GM18873 (cell line): ENCODE data around the gene FAM131A.

ENCODE experiments used
- ATAC-seq: cut with Tn5 transposase; IDR thresholded peaks from one replicate; pipeline ENCODE4 v1.9.1; 2021; ENCODE audit warnings: mild to moderate bottlenecking, moderate library complexity, moderate number of reproducible peaks; ENCODE audit not compliant: unreplicated experiment, low FRiP score

Gene FAM131A

GRCh38 chr3:184337399-184337714, at the start of gene FAM131A:
Gene FAM131A, plus strand, starts transcription at chr3:184337600. Its CDS starts 31 bp downstream, at chr3:184337631.
- ATAC-seq = no peak

DNA sequence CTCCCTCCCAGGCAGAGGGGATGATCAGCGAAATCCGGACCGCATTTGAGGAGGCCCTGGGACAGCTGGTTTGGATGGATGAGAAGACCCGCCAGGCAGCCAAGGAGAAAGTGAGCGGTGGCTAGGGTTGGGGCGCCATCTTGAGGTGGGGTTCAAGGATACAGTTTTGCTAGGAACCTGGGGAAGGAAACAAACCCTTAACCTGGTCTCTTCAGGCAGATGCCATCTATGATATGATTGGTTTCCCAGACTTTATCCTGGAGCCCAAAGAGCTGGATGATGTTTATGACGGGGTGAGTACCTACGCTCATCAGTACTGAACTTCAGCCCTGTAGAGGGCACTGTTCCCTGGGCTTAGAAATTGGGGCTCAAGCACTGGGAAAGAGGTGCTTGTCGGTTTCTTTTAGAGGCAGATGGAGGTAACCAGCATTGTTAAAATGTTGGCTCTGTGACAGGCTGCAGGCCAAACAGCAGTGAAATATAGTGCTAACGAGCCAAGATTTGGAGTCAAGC, 47.9 kb upstream of the FAM131A start:
- no peak for ATAC-seq

DNA sequence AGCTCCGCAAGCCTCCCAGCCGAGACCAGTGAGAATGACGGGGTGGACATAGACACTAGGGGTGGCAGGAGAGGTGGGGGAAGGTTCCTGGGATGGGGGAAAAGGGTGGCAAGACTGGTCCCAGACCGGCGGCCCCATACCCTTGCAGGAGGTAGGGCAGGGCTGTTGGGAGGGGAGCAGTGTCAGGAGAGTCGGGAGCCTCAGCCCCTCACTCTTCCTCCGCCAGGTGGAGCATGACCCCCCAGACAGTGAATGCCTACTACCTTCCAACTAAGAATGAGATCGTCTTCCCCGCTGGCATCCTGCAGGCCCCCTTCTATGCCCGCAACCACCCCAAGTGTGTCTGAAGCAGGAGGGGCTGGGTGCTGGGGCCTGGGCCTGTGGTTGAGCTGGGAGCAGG, 47.1 kb upstream of the FAM131A start:
- ATAC-seq = no peak

- no peak for ATAC-seq
Observed at GRCh38 chr3:184291044-184291737, 46.2 kb upstream of the FAM131A start.

DNA sequence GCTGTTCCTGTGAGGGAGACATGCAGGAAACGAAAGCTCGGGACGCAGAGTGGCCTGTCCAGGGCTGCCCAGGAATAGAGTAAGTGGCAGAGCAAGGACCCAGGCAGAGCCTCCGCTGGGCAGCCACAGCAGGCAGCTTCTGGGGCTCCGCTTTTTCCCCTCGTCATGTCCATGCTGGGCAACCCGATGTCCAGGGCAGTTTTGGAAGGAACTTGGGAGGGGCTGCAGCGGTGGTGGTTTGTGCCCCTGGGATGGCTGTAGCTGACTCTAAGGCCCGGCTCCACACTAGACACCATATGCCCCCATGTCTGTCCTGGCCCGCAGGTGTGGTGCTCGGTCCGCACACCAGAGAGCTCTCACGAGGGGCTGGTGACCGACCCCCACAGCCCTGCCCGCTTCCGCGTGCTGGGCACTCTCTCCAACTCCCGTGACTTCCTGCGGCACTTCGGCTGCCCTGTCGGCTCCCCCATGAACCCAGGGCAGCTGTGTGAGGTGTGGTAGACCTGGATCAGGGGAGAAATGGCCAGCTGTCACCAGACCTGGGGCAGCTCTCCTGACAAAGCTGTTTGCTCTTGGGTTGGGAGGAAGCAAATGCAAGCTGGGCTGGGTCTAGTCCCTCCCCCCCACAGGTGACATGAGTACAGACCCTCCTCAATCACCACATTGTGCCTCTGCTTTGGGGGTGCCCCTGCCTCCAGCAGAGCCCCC, 45.5 kb upstream of the FAM131A start:
- ATAC-seq = no peak

- ATAC-seq = no peak
Observed at GRCh38 chr3:184295771-184296170, 41.6 kb upstream of the FAM131A start.

- no peak for ATAC-seq
Observed at GRCh38 chr3:184296616-184297015, 40.8 kb upstream of the FAM131A start.

GRCh38 chr3:184298759-184299487, 38.5 kb upstream of the FAM131A start, which contains the start of gene PSMD2:
Gene PSMD2, plus strand, starts transcription at chr3:184299241. Its CDS starts 26 bp downstream, at chr3:184299267.
- peak; percentile 81 for ATAC-seq

DNA sequence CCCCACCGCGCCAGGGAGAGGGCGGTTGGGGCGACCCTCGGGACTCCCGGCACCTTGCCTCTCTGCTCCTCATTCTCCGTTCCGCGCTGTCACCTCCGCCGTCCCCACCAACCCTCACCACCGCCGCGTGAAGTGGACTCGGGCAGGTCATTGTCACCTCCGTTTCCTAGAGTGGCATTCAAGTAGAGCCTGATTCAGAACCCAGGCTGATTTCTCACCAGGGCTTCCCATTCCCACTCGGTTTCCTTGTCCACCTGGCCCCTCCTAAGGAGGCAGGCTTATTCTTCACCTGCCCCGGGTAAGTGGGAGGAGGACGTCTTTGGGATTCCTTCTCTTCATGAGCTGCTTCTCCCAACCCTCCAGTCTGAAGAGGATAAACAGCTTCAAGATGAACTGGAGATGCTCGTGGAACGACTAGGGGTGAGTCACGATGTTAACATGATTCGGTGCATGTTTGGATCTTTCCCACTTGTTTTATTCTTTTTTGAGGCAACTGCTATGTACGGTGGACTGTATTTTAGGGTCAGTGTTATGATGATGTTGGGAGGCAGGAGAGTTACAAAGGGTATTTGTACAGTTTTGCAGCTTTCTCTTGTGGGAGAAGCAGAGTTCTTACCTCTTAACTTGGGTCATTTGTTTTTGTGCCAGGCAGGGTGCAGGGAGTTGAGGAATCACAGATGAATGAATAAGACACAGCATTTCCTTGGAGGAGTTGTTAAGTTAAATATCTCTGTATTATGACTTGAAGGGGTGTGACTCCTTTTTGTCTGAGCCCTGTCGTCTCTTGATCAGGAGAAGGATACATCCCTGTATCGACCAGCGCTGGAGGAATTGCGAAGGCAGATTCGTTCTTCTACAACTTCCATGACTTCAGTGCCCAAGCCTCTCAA, 37.7 kb upstream of the FAM131A start:
- peak; percentile 13 for ATAC-seq

DNA sequence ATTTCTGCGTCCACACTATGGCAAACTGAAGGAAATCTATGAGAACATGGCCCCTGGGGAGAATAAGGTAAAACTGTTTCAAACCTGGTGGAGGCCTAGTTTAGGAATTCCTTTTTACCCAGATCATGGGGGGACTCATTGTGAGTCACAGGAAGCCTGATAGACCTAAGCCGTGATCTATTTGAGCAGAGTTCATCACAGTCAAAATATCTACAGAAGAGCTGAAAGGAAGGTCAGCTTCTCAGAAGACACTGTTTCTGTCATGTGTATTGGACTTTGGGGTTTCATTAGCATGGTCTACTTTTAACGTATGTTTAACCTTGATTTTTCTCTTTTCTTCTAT, 37.1 kb upstream of the FAM131A start:
- ATAC-seq = no peak

DNA sequence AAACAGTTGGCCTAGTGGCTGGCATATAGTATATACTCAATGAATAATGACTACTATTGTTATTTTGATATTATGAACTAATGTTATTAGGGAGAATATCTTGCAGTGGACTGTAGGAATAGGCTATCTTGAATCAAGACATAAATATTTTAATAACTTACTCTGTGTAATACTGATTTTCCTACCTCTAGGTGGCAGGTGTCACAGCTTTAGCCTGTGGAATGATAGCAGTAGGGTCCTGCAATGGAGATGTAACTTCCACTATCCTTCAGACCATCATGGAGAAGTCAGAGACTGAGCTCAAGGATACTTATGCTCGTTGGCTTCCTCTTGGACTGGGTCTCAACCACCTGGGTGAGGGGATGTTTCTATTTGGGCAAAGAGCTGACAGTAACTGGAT, 31.8 kb upstream of the FAM131A start:
- no peak for ATAC-seq

- ATAC-seq = no peak
Observed at GRCh38 chr3:184306341-184306972, 30.9 kb upstream of the FAM131A start.

DNA sequence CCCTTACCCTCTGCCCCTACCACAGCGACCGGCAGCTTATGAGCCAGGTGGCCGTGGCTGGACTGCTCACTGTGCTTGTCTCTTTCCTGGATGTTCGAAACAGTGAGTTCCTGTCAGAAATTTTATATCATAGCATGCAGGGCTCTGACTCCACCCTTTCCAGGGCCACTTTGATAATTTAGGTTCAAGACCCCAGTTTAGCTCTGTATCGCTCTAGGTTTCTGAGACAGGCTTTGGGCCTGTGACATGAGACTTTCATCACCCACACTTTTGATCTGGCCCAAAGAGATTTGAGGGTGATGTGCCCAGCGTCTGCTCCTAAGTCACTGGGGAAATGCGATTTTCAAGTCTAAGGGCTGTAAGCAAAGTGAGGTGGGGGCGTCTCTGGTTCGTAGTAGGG, 29.5 kb upstream of the FAM131A start:
- no peak for ATAC-seq

GRCh38 chr3:184308744-184309143, 28.7 kb upstream of the FAM131A start:
- ATAC-seq = no peak

GRCh38 chr3:184311633-184312032, 25.8 kb upstream of the FAM131A start:
- no peak for ATAC-seq

GRCh38 chr3:184314363-184314699, 23.1 kb upstream of the FAM131A start, which contains the start of gene EIF4G1:
Gene EIF4G1, plus strand, starts transcription at chr3:184314606. Its CDS starts 1,191 bp downstream, at chr3:184315797.
- ATAC-seq = peak; percentile 81

- ATAC-seq = peak; percentile 20
Observed at GRCh38 chr3:184314700-184315542, 22.5 kb upstream of the FAM131A start.

DNA sequence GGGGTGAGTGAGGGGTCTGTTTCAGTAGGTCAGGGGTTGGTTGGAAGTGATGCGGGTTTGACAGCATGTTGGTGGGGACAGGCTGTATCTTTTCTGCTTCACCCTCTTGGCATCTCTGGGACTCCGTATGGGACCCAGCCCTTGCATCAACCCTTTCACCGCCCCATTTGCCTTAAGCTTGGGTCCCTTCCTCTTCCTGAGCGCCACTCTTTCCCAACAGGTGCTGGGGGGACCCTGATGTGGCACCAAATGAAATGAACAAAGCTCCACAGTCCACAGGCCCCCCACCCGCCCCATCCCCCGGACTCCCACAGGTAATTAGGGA, 21.9 kb upstream of the FAM131A start:
- no peak for ATAC-seq
